Tibial nerve (tissue), 4 donors: ENCODE measurements around the gene TMEM59.

Experiments used
- CTCF ChIP-seq, 5 experiments: fragments of 200-600 bp in 3 of 5; fragments of 450-650 bp in 2 of 5; sonication (generic) in 3 of 5; IDR thresholded peaks; one replicate each; pipeline ENCODE4 v1.5.1; 2016 to 2019; ENCODE audit warnings: antibody characterized with exemption in 5 of 5, mild to moderate bottlenecking in 3 of 5, moderate library complexity in 2 of 5
- EP300 ChIP-seq, 2 donors: sonication (generic); formaldehyde crosslinking; IDR thresholded peaks; one replicate each; pipeline ENCODE4 v1.6.1; 2017; ENCODE audit warnings: antibody characterized with exemption in 2 of 2, mild to moderate bottlenecking in 1 of 2
- POLR2A ChIP-seq, 2 donors: fragments of 450-650 bp; IDR thresholded peaks; one replicate each; pipeline ENCODE4 v1.6.1; 2017; ENCODE audit warnings: antibody characterized with exemption in 2 of 2, mild to moderate bottlenecking in 2 of 2, moderate library complexity in 2 of 2

GRCh38 chr1:54084794-54085193, 31.8 kb upstream of the TMEM59 start:
- TF ChIP-seq CTCF (IDR thresholded peaks at IDR 0.05): no peak
- no peak for TF ChIP-seq POLR2A (IDR thresholded peaks at IDR 0.05)
- no peak for TF ChIP-seq EP300 (IDR thresholded peaks at IDR 0.05)
